Esophagus muscularis mucosa (tissue), 3 donors: ENCODE measurements around the gene ARHGAP8.

Experiments used
- CTCF ChIP-seq, 3 experiments: fragments of 200-600 bp in 2 of 3; fragments of 450-650 bp in 1 of 3; sonication (generic) in 2 of 3; IDR thresholded peaks; one replicate each; pipeline ENCODE4 v1.5.1; 2017 to 2019; ENCODE audit warnings: antibody characterized with exemption in 3 of 3, mild to moderate bottlenecking in 2 of 3, moderate library complexity in 1 of 3
- POLR2A ChIP-seq: fragments of 450-650 bp; IDR thresholded peaks from one replicate; pipeline ENCODE4 v1.6.1; 2017; ENCODE audit warnings: antibody characterized with exemption, moderate library complexity, mild to moderate bottlenecking, low read depth

- TF ChIP-seq POLR2A = no peak
- TF ChIP-seq CTCF (IDR thresholded peaks at IDR 0.05) = no peak
These were observed 73.2 kb downstream of the ARHGAP8 start for GRCh38 chr22:44825310-44826150.
